HG02938 (cell line): ENCODE measurements around the gene QRICH1.

Experiments
- ATAC-seq: cut with Tn5 transposase; IDR thresholded peaks from one replicate; pipeline ENCODE4 v1.9.1; 2021; ENCODE audit warnings: mild to moderate bottlenecking, moderate library complexity; ENCODE audit not compliant: unreplicated experiment

The QRICH1 gene

GRCh38 chr3:49034650-49035049 lies 59.2 kb downstream of the QRICH1 start:
- no peak for ATAC-seq

- ATAC-seq: no peak
These were observed 61.1 kb downstream of the QRICH1 start for GRCh38 chr3:49032646-49033304.

DNA sequence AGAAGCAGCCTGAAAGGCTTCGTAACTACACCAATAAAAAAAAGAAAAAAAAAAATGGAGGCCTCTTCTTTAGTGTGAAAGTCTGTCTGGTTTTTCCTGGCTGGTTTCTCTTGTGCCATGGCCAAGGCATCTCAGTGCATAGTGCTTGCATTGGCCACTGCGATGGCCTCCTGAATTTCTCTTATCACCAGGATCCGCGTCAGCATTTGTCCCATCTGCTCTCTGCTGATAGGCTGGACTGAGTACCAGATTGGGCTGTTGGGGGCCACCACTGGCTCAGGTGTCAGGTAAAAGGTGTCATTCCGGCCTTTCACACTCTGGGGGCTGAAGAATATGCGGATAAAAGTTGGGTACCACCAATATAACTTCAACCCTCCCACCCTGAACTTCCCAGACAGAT lies 63.5 kb downstream of the QRICH1 start:
- no peak for ATAC-seq

- no peak for ATAC-seq
These were observed 64.3 kb downstream of the QRICH1 start for GRCh38 chr3:49029563-49029884.

DNA sequence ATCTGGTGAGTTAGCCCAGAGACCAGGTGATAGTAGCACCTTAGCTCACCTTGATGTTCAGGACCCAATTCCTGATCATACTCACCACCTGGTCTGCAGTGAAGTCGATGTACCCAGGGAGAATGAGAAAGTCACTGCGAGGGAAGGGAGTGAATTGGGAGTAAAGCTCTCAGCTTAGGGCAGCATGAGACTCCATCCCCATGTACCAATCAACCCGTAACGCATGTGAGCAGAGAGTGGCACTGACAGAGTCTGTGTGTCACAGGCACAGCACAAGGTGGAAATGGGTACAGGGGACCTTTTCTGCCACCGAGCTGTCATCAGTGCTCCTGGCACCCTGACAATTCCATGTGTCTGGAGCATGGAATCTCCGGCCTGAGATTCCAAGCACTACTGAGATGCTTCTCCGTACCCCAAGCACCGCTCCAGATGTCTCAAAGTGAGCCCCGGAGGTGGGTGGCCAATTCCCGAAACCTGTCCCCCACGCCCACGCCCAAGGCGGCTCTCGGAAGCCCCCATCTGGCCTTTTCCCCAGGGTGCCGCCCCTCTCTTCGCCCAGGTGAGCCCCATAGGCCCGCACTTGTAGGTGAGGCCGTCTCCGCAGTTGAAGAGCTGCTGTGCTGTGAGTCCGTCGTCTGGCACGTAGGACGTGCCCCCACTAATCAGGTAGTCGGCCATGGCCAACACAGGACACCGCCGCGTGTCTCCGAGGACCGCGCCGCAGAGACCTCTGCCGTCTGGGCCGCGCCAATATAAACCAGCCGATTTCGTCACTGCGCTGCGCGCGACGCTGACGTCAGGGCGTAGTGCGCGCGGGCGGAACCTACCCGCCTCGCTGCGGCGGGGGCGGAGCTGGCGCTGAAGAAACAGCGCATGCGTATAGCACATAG lies 65.0 kb downstream of the QRICH1 start, which contains the start of gene IMPDH2:
IMPDH2 (minus strand) TSS at position 726 of the 890 bp plus-strand sequence; CDS start at position 678, 48 bp downstream.
- peak; percentile 91 for ATAC-seq

DNA sequence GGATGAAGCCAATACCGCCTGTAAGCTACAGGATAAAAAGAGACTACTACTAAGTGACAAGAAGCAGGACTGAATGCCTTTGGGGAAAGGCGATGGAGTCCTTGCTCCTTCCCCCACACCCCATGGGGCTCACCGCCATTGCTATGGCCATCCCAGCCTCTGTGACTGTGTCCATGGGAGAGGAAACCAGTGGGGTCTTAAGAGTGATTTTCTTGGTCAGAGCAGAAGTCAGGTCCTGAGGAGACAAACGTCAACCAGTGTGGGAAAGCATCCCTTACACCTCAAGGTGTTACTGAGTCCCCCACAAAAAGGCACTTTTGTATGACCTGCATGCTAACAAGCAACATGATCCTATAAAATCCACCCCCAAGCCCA lies 65.6 kb downstream of the QRICH1 start:
- no peak for ATAC-seq

- ATAC-seq: no peak
These were observed 66.2 kb downstream of the QRICH1 start for GRCh38 chr3:49027634-49028033.

GRCh38 chr3:49026536-49026935 lies 67.3 kb downstream of the QRICH1 start:
- ATAC-seq: no peak

GRCh38 chr3:49025793-49026520 lies 67.9 kb downstream of the QRICH1 start:
- no peak for ATAC-seq

- no peak for ATAC-seq
These were observed 68.7 kb downstream of the QRICH1 start for GRCh38 chr3:49025005-49025792.

- ATAC-seq: no peak
These were observed 69.4 kb downstream of the QRICH1 start for GRCh38 chr3:49024449-49024848.

GRCh38 chr3:49023775-49024174 lies 70.1 kb downstream of the QRICH1 start:
- ATAC-seq: no peak

DNA sequence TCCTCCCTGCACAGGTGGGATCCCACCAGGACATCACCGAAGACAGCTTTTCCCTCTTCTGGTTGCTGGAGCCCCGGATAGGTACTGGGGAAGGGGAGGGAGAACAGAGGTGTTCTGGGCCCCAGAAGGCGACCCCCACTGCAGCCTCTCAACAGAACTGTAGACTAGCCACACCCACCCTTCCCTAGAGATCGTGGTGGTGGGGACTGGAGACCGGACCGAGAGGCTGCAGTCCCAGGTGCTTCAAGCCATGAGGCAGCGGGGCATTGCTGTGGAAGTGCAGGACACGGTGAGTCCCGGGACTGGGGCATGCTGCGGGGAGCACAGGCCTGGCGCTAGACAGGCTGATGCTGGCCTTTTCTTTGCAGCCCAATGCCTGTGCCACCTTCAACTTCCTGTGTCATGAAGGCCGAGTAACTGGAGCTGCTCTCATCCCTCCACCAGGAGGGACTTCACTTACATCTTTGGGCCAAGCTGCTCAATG lies 71.1 kb downstream of the QRICH1 start:
- ATAC-seq: no peak

GRCh38 chr3:49021813-49022687 lies 71.8 kb downstream of the QRICH1 start, which contains the start of gene NDUFAF3:
TSS of gene NDUFAF3 (plus strand) at chr3:49022121. CDS start at chr3:49022145, 24 bp downstream.
- peak; percentile 44 for ATAC-seq

DNA sequence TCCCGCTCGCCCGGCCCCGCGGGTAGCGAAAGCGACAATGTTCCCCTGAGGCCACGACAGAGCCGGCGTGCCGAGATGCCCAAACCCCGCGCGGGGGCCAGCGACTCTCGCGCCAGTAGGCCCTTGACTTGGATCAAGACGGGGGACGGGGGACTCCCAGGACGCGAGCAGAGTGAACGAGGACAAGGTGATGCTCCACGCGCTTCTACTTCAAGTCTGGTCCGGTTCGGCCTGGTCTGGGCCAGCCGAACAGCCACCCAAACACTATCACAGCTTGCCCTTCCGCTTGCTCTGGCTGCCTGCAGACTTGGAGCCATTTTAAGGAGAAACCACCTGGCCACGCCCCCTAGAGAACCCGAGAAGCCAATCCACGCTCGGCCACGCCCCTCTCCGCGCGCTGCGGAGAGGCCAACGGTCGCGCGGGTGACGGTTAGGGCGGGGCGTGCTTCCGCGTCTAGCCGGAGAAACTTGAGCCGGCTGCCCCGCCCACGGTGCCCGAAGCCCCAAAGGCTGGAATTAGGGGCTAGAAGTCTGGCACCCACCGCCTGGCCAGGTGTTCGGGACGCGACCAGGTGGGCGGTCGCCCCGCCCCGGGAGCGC lies 72.6 kb downstream of the QRICH1 start:
- peak; percentile 56 for ATAC-seq

GRCh38 chr3:49020330-49021212 lies 73.3 kb downstream of the QRICH1 start:
- no peak for ATAC-seq

GRCh38 chr3:49019941-49020329 lies 73.9 kb downstream of the QRICH1 start:
- no peak for ATAC-seq

GRCh38 chr3:49018707-49019006 lies 75.2 kb downstream of the QRICH1 start:
- no peak for ATAC-seq
